Bone marrow (tissue), 2 donors: ENCODE results near the gene CNTNAP2.

Source experiments
- DNase-seq, 2 donors: peaks; one replicate each; lab custom pipeline; 2025; lab: John Stamatoyannopoulos, UW

CNTNAP2 gene

GRCh38 chr7:147405621-147406020, 1289.0 kb downstream of the CNTNAP2 start:
- DNase-seq, result no peak

DNA sequence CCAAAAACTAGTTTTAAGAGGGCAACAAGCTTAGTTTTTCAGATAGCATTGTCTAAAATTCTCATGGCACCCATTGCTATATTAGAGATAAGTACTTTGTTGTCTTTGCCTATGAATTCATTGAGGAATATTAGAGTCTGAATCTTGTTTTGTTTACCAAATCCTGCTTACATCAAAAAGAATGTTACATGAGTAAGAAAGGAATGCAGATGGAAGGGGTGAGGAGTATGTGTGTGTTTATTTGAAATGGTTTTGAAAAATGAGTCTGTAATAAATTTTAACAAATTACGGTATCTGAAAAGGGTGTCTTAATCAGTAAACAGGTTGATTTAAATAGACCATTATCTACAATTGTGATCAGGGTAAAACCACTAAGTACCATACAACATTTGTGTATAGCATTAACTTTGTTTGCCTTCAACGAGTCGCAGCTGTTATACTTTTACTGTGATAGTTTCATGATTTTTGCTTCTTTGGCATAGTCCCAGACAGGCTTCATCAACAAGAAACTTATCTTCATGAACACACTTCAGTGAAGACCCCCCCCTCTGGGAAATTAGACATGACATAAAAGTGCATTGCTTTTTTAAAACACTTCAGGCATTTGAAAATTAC, 1290.0 kb downstream of the CNTNAP2 start:
- DNase-seq, result no peak

- DNase-seq, result no peak
Observed at GRCh38 chr7:147411096-147411495, 1294.5 kb downstream of the CNTNAP2 start.

DNA sequence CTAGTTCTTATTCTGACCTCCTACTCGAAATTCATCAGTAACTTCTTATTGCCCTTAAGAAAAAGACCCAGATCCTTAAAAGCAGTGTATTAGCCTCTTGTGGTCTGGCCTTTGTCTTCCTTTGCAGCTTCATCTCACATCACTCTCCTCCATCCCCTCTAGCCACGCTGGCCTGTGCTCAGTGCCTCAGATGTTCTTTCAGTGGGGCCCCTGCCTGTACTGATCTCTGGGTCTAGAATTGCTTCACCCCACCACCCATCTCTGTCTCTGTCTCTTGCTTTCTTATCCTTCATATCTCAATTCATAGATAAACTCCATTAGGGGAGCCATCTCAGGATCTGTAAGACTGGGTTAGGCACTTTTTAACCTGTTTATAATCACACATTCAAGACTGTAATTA, 1295.5 kb downstream of the CNTNAP2 start:
- no peak for DNase-seq

DNA sequence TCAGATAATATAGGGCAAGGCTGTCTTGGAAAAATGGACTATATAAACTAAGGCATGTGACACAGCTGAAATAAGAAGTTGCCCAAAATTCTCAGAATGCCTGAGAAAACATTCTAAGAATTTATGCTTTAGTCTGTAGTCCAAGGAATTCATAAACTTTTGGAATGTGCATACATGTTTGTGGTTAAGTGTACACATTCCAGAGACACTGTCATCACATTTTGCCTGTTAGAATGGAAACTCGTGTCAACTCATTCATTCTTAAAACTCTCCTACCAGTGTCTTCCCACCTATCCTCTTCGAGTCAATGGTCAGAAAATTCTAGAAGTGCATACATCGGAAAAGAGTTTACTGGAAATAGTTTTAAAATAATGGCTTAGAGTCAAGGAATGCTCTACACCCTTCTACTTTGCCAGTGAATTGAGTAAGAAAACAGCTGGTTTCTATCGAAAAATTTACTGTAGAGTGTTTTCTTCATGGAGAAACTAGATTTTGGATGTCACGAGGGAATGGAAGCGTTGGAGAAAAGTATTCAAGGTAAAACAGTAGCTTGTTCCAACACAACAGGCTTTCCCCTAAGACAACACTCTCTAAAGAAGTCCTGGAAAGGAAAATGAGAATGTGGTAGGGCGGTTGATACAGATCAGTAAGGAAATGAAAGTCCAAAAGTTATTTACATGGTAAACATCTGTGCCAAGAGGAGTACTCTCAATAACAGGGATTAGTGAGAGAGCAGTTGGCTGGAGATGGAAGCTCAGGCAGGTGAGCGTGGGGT, 1296.4 kb downstream of the CNTNAP2 start:
- DNase-seq, result no peak

GRCh38 chr7:147413557-147413870, 1296.9 kb downstream of the CNTNAP2 start:
- DNase-seq, result no peak

DNA sequence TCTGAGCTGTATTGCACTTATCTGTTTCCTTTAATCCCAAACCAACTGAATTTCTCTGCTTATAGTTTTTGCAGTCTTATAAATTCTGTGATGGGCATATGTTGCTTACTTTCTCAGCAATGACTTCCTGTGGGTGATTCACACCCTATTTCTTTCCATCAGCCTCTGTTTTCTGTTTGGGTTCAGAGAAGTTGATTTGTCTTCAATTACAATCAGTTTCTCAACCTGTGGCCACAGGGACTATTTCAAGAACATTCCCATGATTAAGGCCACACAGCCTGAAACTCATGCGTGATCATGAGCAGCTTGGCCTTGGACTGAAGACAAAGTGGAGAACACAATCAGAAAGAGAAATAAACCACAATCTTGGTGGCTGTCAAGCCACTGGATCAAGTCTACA, 1299.4 kb downstream of the CNTNAP2 start:
- no peak for DNase-seq

- no peak for DNase-seq
Observed at GRCh38 chr7:147418966-147419365, 1302.4 kb downstream of the CNTNAP2 start.

DNA sequence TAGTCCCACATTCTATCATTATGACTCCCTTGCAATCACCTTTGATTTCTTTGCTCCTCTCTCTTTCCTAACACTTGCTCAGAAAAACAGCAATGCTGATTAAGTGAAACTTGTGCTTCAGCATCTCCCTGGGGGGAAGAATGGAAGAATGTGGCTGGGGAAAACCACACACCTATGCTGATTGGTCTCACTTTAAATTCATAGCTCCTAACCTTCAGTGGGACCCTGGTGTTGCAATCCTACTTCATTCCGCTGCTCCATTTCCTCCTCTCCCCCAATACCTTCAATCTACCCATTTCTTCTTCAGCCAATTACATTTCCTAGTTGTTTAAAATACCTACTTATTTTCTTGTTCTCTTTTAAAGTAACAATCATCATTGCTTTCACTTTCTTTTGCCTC, 1307.3 kb downstream of the CNTNAP2 start:
- DNase-seq, result no peak

DNA sequence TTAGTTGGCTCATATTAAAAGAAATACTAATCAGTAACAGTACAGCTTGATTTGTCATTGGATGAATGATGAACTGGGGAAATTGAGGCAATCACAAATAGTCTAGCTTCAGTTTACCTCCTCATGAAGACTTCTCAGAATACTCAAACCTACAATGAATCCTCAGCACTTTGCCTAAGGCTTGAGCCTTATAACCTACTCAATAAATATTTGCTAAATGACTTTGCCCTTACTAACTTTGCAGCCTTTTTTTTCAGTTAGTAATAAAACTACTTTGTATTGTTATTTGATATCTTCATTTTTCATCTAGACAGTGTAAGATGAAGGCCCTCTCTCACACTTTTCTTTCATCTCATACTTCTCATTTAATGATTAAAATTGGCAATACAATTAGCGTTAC, 1311.5 kb downstream of the CNTNAP2 start:
- DNase-seq, result no peak

DNA sequence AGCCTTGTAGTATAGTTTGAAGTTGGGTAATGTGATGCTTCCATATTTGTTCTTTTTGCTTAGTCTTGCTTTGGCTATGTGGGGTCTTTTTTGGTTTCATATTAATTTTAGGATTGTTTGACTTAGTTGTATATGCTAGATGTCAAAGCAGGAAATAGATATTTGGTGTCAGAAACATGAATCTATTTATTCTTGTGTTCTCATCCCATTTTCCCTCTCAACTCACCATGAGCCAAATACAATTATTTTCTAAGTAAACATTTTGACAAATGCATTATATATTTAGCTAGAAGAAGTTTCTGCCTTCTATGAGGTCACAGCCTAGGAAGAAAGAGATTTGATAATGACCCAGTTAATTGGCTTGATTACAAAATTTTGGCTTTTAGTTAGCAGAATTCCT, 1313.4 kb downstream of the CNTNAP2 start:
- DNase-seq, result no peak

DNA sequence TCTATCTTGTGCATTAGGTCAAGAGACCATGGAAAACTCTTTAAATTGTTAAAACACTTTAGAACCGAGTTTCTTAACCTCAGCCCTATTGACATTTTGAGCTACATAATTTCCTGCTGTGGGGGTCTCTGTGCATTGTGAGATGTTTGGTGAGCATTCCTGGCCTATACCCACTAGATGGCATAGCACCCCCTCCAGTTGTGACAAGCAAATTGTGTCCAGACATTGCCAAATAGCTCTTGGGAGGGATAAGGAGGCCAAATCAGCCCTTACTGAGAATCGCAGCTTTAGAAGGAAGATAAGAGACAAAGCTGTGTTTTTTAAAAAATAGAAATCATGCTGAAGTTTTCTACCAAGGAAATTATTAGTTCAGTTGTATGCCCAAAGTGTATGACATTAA, 1315.5 kb downstream of the CNTNAP2 start:
- no peak for DNase-seq

DNA sequence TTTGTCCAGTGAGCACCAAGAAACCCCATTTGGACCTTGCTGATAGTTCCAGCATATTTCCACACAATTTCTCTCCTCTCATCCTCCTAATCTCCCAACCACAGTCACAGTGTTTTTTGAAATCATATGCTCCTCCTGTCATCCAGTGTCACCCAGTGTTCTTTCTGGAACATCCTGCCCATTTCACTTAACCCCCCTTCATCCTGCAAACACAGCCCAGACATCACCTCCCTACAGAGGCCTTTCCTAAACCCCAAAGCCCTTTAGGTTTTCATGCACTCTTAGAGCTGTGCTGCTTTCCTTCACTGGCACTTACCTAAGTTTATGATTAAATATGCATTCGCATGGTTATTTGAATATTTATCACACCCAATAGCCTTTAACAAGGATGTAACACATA, 1316.0 kb downstream of the CNTNAP2 start:
- no peak for DNase-seq

- DNase-seq, result no peak
Observed at GRCh38 chr7:147436718-147437117, 1320.1 kb downstream of the CNTNAP2 start.

DNA sequence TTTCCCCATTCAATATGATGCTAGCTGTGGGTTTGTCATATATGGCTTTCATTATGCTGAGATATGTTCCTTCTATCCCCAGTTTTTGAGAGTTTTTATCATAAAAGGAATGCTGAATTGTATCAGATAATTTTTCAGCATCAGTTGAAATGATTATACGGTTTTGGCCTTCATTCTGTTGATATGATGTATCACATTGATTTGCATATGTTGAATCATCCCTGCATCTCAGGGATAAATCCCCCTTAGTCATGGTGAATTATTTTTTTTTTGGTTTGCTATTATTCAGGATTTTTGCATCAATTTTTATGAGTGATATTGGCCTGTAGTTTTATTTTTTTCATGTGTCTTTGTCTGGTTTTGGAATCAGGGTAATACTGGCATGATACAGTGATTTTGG, 1321.6 kb downstream of the CNTNAP2 start:
- DNase-seq, result no peak

DNA sequence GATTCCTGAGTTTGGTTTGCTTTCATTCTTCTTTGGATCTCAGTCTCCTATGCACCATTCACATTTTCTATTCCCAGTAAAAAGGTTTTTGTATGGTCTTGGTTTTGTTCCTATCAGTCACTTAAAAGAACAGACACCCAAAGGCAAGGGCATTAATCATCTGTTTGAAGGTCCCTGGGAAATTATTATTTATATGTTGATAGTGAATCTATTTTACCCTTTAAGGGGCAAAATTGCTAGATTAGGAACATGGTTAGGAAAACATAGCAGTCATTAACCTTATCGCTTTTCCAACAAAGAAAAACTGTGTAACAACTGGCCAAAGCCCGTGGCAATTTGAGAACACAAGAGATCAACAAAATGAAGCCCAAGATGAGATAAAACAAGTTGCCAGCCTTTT, 1327.3 kb downstream of the CNTNAP2 start:
- no peak for DNase-seq

GRCh38 chr7:147452816-147453215, 1336.2 kb downstream of the CNTNAP2 start:
- DNase-seq, result no peak

GRCh38 chr7:147465223-147465622, 1348.6 kb downstream of the CNTNAP2 start:
- no peak for DNase-seq

- DNase-seq, result no peak
Observed at GRCh38 chr7:147472556-147472955, 1356.0 kb downstream of the CNTNAP2 start.

DNA sequence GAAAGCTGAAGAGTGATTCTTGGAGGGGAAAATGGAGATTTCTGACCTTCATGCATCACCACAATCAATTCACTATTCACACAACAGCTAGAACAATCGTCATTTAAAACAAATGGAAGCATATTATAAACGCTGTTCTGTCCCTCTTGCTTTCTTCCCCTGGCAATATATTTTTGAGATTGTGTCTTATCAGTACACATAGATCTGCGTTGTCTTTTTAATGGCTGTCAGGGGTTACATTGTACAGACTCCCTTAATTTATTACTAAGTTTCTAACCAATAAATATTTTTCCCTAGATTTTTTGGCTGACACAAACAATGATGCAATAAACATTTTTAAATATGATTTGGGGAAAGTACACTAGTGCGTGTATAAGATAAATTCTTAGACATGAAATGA, 1358.3 kb downstream of the CNTNAP2 start:
- no peak for DNase-seq

GRCh38 chr7:147477526-147477925, 1360.9 kb downstream of the CNTNAP2 start:
- no peak for DNase-seq

GRCh38 chr7:147478796-147479195, 1362.2 kb downstream of the CNTNAP2 start:
- no peak for DNase-seq

GRCh38 chr7:147483634-147484292, 1367.2 kb downstream of the CNTNAP2 start:
- DNase-seq, result no peak
